ENCODE data around the gene DPEP3.
"Not testable (repeated sequence)": the region's sequence is repeated elsewhere in the genome, so short reads cannot be mapped to it uniquely, and the experiment has no call there.

The DPEP3 gene

GRCh38 chr16:67993207-67994039 is 13.1 kb upstream of the DPEP3 start:
- DNase-seq (ENCODE audit: low read depth): peak; percentile 80

- DNase-seq (ENCODE audit: low read depth): no peak
Measured at GRCh38 chr16:67992661-67993206, 12.4 kb upstream of the DPEP3 start.

- DNase-seq (ENCODE audit: low read depth): no peak
Measured at GRCh38 chr16:67990018-67990386, 9.7 kb upstream of the DPEP3 start.

- DNase-seq (ENCODE audit: low read depth): no peak
Measured at GRCh38 chr16:67989322-67990017, 9.2 kb upstream of the DPEP3 start.

- no peak for DNase-seq (ENCODE audit: low read depth)
Measured at GRCh38 chr16:67988675-67989074, 8.4 kb upstream of the DPEP3 start.

- DNase-seq (ENCODE audit: low read depth): no peak
Measured at GRCh38 chr16:67987460-67988160, 7.3 kb upstream of the DPEP3 start.

GRCh38 chr16:67986949-67987348 is 6.7 kb upstream of the DPEP3 start:
- no peak for DNase-seq (ENCODE audit: low read depth)

- no peak for DNase-seq (ENCODE audit: low read depth)
Measured at GRCh38 chr16:67982011-67982696, 1.9 kb upstream of the DPEP3 start.

- no peak for DNase-seq (ENCODE audit: low read depth)
Measured at GRCh38 chr16:67977469-67978227, 2.7 kb downstream of the DPEP3 start.

GRCh38 chr16:67977005-67977404 is 3.3 kb downstream of the DPEP3 start:
- DNase-seq (ENCODE audit: low read depth): no peak

- no peak for DNase-seq (ENCODE audit: low read depth)
Measured at GRCh38 chr16:67976205-67976604, 4.1 kb downstream of the DPEP3 start.

- no peak for DNase-seq (ENCODE audit: low read depth)
Measured at GRCh38 chr16:67975321-67976105, 4.8 kb downstream of the DPEP3 start.

GRCh38 chr16:67972285-67972684 is 8.0 kb downstream of the DPEP3 start:
- not testable (repeated sequence) for DNase-seq (ENCODE audit: low read depth)

- no peak for DNase-seq (ENCODE audit: low read depth)
Measured at GRCh38 chr16:67971111-67971510, 9.2 kb downstream of the DPEP3 start.

GRCh38 chr16:67969254-67970039 is 10.9 kb downstream of the DPEP3 start:
- no peak for DNase-seq (ENCODE audit: low read depth)

GRCh38 chr16:67968400-67969253 is 11.7 kb downstream of the DPEP3 start, which contains the start of gene SLC12A4:
SLC12A4 (minus strand) TSS chr16:67968637; CDS start chr16:67968553, 84 bp downstream.
- peak; percentile 76 for DNase-seq (ENCODE audit: low read depth)

GRCh38 chr16:67967958-67968399 is 12.3 kb downstream of the DPEP3 start:
- no peak for DNase-seq (ENCODE audit: low read depth)

GRCh38 chr16:67967183-67967957 is 12.9 kb downstream of the DPEP3 start:
- DNase-seq (ENCODE audit: low read depth): no peak
